MM.1S (cell line): ENCODE data around the gene VSIG10L.

Experiments
- CTCF ChIP-seq: fragments of 300-600 bp; sonication (generic); IDR thresholded peaks from 2 replicates; pipeline ENCODE4 v1.5.1; 2016; ENCODE audit warnings: antibody characterized with exemption, low read length, mixed read lengths
- EZH2 ChIP-seq: fragments of 300-600 bp; sonication (generic); optimal IDR thresholded peaks from 2 replicates; pipeline ENCODE3; 2017; ENCODE audit warnings: low read depth, mild to moderate bottlenecking, antibody characterized with exemption, low read length, mixed read lengths
- EZH2phosphoT487 ChIP-seq: fragments of 300-600 bp; sonication (generic); IDR thresholded peaks from 2 replicates; pipeline ENCODE4 v1.6.1; 2018; ENCODE audit warnings: antibody characterized with exemption, low read length

- TF ChIP-seq CTCF = no peak
- no peak for TF ChIP-seq EZH2phosphoT487
- no peak for TF ChIP-seq EZH2
These were observed 4.8 kb upstream of the VSIG10L start for GRCh38 chr19:51346742-51347141.
